Prostate gland (tissue), 2 donors: ENCODE measurements around the gene DYDC1.

ENCODE experiments used
- CTCF ChIP-seq, 4 experiments: fragments of 200-600 bp in 2 of 4; fragments of 450-650 bp in 2 of 4; sonication (generic) in 2 of 4; IDR thresholded peaks; 1 replicate in 3 of 4; 2 replicates in 1 of 4; pipeline ENCODE4 v1.5.1; 2016 to 2019; ENCODE audit warnings: antibody characterized with exemption in 4 of 4, mild to moderate bottlenecking in 2 of 4, moderate library complexity in 2 of 4
- POLR2AphosphoS5 ChIP-seq: sonication (generic); formaldehyde crosslinking; IDR thresholded peaks from one replicate; pipeline ENCODE4 v1.6.1; 2017; ENCODE audit warnings: antibody characterized with exemption

- TF ChIP-seq CTCF (IDR thresholded peaks at IDR 0.05) (no peak), POLR2AphosphoS5 (no peak)
Observed at GRCh38 chr10:80397014-80397413, 40.5 kb upstream of the DYDC1 start.
